Transverse colon (tissue), 4 donors: ENCODE results near the gene EP300. TPM values are rescaled to one million over a fixed set of nuclear protein-coding genes. Genes with fewer than 3 reads are reported as not detected.

Experiments used
- DNase-seq: peaks from one replicate; pipeline ENCODE4 v3.0.0-alpha.2; 2019
- H3K27ac ChIP-seq, 4 donors: fragments of 200-600 bp; sonication (generic); 2 replicates each; pipeline ENCODE4 v1.5.1; 2016 to 2018; ENCODE audit warnings: inconsistent platforms in 4 of 4
- H3K27me3 ChIP-seq: fragments of 200-600 bp; sonication (generic); 2 replicates; pipeline ENCODE4 v1.5.1; 2017; ENCODE audit warnings: inconsistent platforms
- H3K36me3 ChIP-seq, 4 donors: fragments of 200-600 bp; sonication (generic); 2 replicates each; pipeline ENCODE4 v1.5.1; 2017 to 2019; ENCODE audit warnings: inconsistent platforms in 4 of 4
- H3K4me1 ChIP-seq, 4 donors: fragments of 200-600 bp; sonication (generic); 2 replicates each; pipeline ENCODE4 v1.5.1; 2017 to 2020; ENCODE audit warnings: inconsistent platforms in 4 of 4
- H3K4me3 ChIP-seq, 4 donors: fragments of 200-600 bp; sonication (generic); 1 replicate in 1 of 4; 2 replicates in 3 of 4; pipeline versions ENCODE4 v1.5.1 to v1.6.1; 2017 to 2019; ENCODE audit warnings: inconsistent platforms in 4 of 4
- H3K9me3 ChIP-seq, 2 donors: fragments of 200-600 bp; sonication (generic); 2 replicates each; pipeline ENCODE4 v1.5.1; 2017 to 2019; ENCODE audit warnings: inconsistent platforms in 2 of 2
- EP300 ChIP-seq: sonication (generic); formaldehyde crosslinking; IDR thresholded peaks from one replicate; pipeline ENCODE4 v1.6.1; 2017; ENCODE audit warnings: antibody characterized with exemption, low read depth
- POLR2A ChIP-seq: fragments of 450-650 bp; IDR thresholded peaks from one replicate; pipeline ENCODE4 v1.6.1; 2016; ENCODE audit warnings: antibody characterized with exemption, mild to moderate bottlenecking, moderate library complexity
- POLR2AphosphoS5 ChIP-seq, 3 donors: sonication (generic); formaldehyde crosslinking; IDR thresholded peaks; one replicate each; pipeline ENCODE4 v1.6.1; 2016; ENCODE audit warnings: antibody characterized with exemption in 3 of 3
- WGBS, 2 donors: methylation state at CpG; one replicate each; pipeline ENCODE4 v1.1.5; 2018; ENCODE audit warnings: low coverage in 1 of 2; 5-methylcytosine and 5-hydroxymethylcytosine counted together
- in situ Hi-C, 4 donors: fragments of 200-750 bp; cut with MboI; loops; one replicate each; pipeline versions ENCODE4 v1.15.0 to v1.15.1; 2017; ENCODE audit warnings: low sequenced_read_pairs in 3 of 4, low pct_ligation_motif_present in 1 of 4, low pct_unique_long_range_greater_than_20kb in 1 of 4
- intact Hi-C: fragments of 100-400 bp; cut with DNase I; formaldehyde crosslinking; loops from one replicate; pipeline ENCODE4 v1.15.1; 2023; ENCODE audit warnings: low total_unique reads
- total RNA-seq, 4 donors: library from RNA; depleted of rRNA; stranded (reverse); fragments of >200 nt; gene quantifications; one replicate each; pipeline ENCODE4 v1.1.0, GENCODE V29; 2016
- TF ChIP-seq, protein P1 (sequence below), 5 experiments: fragments of 200-600 bp in 3 of 5; fragments of 450-650 bp in 2 of 5; sonication (generic) in 3 of 5; IDR thresholded peaks; 1 replicate in 2 of 5; 2 replicates in 3 of 5; pipeline ENCODE4 v1.5.1; 2016 to 2017; ENCODE audit warnings: antibody characterized with exemption in 5 of 5, inconsistent platforms in 3 of 5, mild to moderate bottlenecking in 2 of 5, moderate library complexity in 1 of 5

EP300 gene
- total RNA-seq, 4 donors from 2014 or later = 80.6 to 119 (median 91.6) TPM

DNA sequence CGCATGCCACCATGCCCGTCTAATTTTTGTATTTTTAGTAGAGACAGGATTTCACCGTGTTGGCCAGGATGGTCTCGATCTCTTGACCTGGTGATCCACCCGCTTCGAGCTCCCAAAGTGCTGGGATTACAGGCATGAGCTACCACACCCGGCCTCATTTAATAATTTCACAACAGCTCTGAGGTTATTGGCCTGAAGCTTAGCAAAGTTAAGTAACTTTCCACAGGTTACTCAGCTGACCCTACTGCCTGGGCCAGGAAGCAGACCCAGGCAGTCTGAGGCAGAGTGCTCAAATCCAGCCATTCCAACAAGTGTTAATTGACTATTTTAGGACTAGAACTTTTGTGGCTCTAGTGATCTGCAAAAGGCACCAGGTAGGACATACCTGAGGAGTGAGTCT, 60.5 kb downstream of the EP300 start:
- Histone ChIP-seq H3K4me1 (no peaks in the 10 kb centered on the region), H3K27ac (no peak overlapping the region), H3K4me3 (no peak overlapping the region), H3K27me3 (no peaks in the 10 kb centered on the region), H3K9me3 (no peaks in the 10 kb centered on the region), H3K36me3 (peaks cover 2 to 99% (median 53%) of the 10 kb centered on the region in 4 donors)
- TF ChIP-seq POLR2AphosphoS5 (IDR thresholded peaks at IDR 0.05) = no peak
- TF ChIP-seq, protein P1, sequence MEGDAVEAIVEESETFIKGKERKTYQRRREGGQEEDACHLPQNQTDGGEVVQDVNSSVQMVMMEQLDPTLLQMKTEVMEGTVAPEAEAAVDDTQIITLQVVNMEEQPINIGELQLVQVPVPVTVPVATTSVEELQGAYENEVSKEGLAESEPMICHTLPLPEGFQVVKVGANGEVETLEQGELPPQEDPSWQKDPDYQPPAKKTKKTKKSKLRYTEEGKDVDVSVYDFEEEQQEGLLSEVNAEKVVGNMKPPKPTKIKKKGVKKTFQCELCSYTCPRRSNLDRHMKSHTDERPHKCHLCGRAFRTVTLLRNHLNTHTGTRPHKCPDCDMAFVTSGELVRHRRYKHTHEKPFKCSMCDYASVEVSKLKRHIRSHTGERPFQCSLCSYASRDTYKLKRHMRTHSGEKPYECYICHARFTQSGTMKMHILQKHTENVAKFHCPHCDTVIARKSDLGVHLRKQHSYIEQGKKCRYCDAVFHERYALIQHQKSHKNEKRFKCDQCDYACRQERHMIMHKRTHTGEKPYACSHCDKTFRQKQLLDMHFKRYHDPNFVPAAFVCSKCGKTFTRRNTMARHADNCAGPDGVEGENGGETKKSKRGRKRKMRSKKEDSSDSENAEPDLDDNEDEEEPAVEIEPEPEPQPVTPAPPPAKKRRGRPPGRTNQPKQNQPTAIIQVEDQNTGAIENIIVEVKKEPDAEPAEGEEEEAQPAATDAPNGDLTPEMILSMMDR (IDR thresholded peaks at IDR 0.05) = no peak
- no peak for TF ChIP-seq EP300
- TF ChIP-seq POLR2A = no peak
- intact Hi-C loops = no loop called here
- DNase-seq = no peak
- 98 to 100% methylated on average over 2 to 7 of the region's 7 CpGs for WGBS, 2 donors
- in situ Hi-C loops = no loop called here

DNA sequence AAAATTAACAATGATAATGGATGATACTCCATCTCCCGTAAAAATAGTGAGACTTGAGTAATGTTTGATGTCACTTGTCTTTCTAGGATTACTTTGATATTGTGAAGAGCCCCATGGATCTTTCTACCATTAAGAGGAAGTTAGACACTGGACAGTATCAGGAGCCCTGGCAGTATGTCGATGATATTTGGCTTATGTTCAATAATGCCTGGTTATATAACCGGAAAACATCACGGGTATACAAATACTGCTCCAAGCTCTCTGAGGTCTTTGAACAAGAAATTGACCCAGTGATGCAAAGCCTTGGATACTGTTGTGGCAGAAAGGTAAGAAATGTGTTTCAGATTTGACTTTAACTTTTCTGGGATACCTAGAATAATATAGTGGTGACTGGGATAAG, 64.7 kb downstream of the EP300 start:
- intact Hi-C loops = no loop called here
- TF ChIP-seq POLR2A (no peak), EP300 (no peak), POLR2AphosphoS5 (IDR thresholded peaks at IDR 0.05) (no peak)
- TF ChIP-seq, protein P1 (IDR thresholded peaks at IDR 0.05) = no peak
- no peaks in the 10 kb centered on the region for H3K9me3 ChIP-seq
- peaks cover 0 to 99% (median 51%) of the 10 kb centered on the region in 4 donors for H3K36me3 ChIP-seq
- DNase-seq = no peak
- no peak overlapping the region for H3K4me3 ChIP-seq
- WGBS, 2 donors = 68 to 75% methylated on average over 4 of the region's 4 CpGs
- H3K4me1 ChIP-seq = no peaks in the 10 kb centered on the region
- H3K27me3 ChIP-seq = no peaks in the 10 kb centered on the region
- no peak overlapping the region for H3K27ac ChIP-seq
- in situ Hi-C loops = no loop called here

DNA sequence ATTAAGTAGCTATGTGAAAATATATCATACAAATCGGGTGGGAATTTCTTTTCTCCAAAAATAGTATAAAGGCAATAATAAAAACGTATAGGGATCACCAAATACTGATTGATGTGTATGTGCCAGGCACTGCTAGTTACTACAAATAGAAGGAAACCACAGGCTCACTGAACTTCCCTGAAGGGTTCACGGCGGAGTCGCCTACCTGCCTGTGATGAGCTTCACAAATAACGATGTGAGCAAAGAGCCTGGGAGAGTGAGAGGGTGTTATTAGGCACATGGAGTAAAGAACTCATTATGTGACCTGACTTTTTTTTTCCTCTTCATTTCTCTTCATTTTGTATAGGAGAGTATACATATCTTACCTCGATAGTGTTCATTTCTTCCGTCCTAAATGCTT, 76.8 kb downstream of the EP300 start:
- no peak for DNase-seq
- in situ Hi-C loops (no loop called here), intact Hi-C loops (no loop called here)
- WGBS, 2 donors = 87 to 90% methylated on average over 8 of the region's 8 CpGs
- Histone ChIP-seq H3K4me1 (no peaks in the 10 kb centered on the region), H3K27me3 (no peaks in the 10 kb centered on the region), H3K9me3 (no peaks in the 10 kb centered on the region), H3K27ac (no peak overlapping the region), H3K36me3 (peaks cover 0 to 95% (median 44%) of the 10 kb centered on the region in 4 donors), H3K4me3 (no peak overlapping the region)
- TF ChIP-seq EP300 = no peak
- no peak for TF ChIP-seq POLR2AphosphoS5 (IDR thresholded peaks at IDR 0.05)
- no peak for TF ChIP-seq POLR2A
- TF ChIP-seq, protein P1 (IDR thresholded peaks at IDR 0.05) = no peak

DNA sequence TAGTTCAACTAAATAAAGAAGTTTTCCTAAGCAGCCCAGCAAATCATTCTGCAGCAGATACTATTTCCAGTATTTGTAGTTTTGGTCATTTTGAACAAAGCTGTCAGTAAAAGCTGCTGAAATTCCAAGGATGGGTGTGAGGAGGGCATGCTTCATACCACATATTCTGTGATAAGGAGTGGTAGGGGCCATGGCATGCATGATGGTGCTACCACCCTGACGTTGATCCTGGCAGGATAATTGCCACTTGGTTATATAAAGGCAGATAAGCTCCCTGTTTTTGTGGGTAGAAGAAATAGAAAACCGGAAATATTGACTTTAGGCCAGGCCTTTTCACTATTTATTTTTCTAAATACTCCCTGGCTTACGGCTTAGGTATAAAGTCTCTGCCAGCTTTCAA, 79.6 kb downstream of the EP300 start:
- in situ Hi-C loops (no loop called here), intact Hi-C loops (no loop called here)
- Histone ChIP-seq H3K27me3 (no peaks in the 10 kb centered on the region), H3K36me3 (peaks cover 0 to 95% (median 39%) of the 10 kb centered on the region in 4 donors), H3K27ac (no peak overlapping the region), H3K9me3 (no peaks in the 10 kb centered on the region), H3K4me1 (no peaks in the 10 kb centered on the region), H3K4me3 (no peak overlapping the region)
- 47 to 67% methylated on average over 3 of the region's 3 CpGs for WGBS, 2 donors
- no peak for DNase-seq
- TF ChIP-seq EP300 (no peak), POLR2A (no peak), POLR2AphosphoS5 (IDR thresholded peaks at IDR 0.05) (no peak)
- TF ChIP-seq, protein P1 (IDR thresholded peaks at IDR 0.05) = no peak
